Measurements from ENCODE around the gene TRIP13.
"Not testable (repeated sequence)": the region's sequence is repeated elsewhere in the genome, so short reads cannot be mapped to it uniquely, and the experiment has no call there.

Gene TRIP13

DNA sequence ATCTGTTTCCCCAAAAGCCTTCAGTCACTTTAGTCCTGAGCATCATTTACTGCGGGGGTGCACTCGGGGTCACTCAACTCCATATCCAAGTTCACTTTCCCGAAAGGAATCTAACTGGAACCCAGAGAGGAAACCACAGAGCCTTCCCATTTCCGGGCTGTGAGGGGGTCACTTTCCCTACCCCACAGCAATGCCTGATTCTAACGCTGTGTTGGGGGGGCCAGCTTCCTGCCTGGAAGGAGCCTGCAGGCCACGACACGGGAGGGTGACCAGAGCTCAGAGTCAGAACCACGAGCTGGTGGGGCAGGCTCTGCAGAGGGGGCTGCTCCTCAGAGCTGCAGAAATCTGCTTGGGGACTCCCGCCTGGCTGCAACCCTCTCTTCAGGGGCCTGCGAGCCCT is 20.4 kb upstream of the TRIP13 start:
- no peak for DNase-seq (ENCODE audit: low read depth)

DNA sequence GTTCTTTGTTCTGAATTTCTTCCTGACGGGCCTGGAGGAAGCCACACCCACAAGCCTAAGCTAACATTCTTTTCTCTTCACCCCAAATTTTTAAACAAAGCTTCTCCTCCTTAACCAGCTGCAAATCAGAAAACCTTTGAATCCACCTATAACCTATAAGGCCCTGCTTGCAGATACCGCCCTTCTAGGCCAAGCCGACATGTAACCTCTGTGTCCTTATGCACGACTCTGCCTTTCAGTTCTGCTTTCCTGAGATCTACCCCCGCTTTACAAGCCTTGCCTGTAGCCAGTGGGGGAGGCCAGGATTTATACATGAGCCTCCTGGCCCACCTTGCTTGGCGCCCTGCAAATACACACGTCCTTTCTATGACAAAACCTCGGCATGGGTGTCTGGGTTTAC is 19.4 kb upstream of the TRIP13 start:
- DNase-seq (ENCODE audit: low read depth) = no peak

DNA sequence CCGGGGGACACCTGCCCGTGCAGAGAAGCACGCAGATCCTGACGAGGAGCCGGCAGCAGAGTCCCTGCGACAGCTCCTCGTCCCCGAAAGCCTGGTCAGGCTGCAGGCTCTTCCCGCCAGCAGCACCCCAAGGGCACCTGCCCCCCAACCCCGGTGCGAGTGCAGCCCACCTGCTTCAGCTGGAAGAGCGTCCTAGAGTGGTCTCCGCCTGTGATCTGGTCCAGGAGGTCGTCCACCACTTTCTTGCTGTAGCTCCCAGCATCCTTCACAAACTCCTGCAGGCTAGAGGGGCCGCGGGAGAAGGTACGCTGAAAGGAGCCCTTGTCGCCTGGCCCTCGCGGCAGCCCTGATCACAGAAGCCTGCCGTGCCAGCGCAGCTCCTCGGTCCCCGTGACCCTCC is 16.8 kb upstream of the TRIP13 start:
- no peak for DNase-seq (ENCODE audit: low read depth)

DNA sequence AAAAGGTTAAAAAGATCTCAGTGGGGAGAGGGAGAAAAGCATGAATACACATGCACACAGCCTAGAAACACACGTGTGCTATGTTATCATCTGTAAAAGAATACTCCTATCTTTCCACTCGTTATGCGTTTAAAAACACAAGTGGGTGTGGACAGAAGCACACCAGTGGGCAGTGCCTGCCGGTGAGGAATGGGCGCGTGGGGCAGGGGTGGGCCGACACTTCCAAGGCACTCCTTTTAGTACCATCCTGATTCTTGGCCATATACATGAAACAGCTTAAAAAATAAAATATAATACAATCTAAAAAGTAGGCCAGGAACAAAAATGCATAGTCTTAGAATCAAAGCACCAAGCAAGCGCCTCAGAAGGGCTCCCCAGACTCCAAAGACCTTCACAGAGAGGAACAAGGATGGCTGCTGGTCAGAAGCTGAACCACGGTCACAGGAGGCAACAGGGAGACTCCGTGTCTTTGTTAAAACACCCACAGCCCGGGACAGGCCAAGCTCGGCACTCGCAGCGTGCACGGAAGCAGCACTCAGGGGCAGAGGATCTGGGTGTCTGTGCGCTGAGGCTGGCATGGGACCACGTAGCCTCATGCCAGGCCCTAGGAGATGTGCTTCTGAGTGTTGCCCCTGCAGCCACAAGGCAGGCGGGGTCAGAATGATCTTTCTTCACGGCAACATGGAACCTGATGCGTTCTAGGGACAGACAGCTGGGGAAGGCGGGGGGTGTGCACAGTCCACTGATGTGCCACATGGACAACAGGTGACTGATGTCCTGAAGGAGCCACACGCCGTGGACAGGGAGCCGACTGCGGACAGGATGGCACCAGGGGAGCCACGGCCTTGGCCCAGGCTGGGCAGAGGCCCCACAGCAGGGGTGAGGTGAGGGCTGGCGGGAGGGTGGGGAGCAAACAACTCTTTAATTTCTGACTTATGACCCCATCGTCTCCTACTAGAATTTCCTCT is 16.0 kb upstream of the TRIP13 start:
- DNase-seq (ENCODE audit: low read depth) = no peak

DNA sequence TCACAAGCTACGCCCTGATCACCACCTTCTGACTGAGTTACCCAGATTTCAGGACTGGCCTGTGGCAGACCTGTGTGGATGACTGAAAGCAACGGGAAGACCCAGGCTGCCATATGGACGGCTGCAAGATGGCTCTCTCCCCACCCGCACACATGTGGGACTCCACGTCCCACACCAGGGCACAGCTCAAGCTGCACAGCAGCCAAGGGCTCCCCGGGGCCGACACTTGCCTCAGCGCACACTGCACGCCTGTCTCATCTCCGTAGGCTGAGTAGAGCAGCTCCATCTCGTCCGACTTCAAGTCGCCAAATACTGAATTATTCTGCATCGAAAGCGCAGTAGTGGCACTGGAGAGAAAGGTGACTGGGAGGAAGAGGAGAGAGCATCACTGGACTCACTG is 14.6 kb upstream of the TRIP13 start:
- no peak for DNase-seq (ENCODE audit: low read depth)

DNA sequence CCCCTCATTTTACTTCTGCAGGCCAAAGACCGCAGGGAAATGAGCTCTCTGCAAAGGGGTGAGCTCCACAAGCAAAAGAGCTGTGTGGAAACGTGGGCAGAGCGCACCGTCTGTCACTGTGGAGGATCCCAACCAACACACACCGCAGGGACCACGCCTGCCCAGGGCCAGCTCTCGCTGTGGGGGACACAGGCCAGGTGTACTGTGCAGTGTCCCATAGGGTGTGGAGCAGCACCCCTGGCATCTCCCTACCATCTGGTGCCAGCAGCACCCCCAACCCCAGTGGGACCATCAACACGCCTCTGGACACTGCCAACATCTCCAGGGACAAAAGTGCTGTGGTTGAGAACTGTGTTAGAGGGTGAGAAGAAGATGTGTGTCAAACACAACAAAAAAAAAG is 14.0 kb upstream of the TRIP13 start:
- DNase-seq (ENCODE audit: low read depth) = not testable (repeated sequence)

DNA sequence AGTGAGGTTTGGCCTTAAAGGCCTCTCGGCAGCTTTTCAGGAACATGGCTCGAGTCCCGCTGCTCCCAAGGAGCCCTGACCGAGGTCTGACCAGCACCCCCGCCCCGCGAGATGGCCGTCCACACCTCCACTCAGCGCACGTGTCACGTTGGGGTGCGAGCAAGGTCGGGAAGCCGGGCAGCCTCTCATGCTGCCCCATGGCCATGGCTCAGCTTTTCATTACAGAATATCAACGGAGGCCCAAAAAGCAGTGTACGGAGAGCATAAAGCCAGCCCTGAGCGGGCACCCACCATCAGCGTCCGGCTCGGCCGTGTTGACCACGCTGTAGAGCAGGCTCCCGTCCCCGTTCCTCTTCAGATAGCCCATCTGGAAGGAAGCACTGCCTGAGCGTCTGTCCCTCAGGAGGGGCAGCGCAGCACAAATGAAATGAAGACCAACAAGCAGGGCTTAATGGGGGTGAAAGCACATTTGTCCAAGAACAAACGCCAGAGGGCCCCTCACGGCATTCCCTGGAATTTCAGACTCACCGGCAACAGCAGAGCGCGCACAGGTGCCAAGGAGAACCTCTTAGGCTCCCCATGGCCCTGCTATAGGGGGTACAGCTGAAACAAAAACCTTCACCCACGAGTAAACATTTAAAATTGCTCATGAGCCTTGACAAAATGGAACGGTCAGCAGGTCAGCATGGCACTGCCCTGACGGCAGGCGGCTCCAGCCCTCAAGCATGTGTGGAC is 11.7 kb upstream of the TRIP13 start:
- DNase-seq (ENCODE audit: low read depth) = no peak

DNA sequence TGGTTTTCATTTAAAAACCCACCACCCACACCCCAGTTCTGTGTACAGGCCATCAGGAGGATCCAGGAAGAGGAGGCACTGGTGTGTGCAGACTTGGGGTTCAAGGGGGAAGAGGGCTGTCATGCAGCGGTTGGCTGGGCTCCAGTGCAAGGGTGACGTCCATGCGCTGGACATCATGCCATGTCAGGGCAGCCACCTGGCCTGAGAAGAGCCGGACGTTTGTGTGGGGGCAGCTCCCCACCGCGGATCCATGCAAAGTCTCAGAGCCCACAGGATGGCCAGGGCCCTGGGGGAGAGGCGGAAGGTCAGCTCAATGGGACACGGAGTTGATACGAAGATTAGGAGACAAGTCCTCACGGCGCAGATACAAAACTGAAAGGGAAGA is 11.1 kb upstream of the TRIP13 start:
- DNase-seq (ENCODE audit: low read depth) = no peak

DNA sequence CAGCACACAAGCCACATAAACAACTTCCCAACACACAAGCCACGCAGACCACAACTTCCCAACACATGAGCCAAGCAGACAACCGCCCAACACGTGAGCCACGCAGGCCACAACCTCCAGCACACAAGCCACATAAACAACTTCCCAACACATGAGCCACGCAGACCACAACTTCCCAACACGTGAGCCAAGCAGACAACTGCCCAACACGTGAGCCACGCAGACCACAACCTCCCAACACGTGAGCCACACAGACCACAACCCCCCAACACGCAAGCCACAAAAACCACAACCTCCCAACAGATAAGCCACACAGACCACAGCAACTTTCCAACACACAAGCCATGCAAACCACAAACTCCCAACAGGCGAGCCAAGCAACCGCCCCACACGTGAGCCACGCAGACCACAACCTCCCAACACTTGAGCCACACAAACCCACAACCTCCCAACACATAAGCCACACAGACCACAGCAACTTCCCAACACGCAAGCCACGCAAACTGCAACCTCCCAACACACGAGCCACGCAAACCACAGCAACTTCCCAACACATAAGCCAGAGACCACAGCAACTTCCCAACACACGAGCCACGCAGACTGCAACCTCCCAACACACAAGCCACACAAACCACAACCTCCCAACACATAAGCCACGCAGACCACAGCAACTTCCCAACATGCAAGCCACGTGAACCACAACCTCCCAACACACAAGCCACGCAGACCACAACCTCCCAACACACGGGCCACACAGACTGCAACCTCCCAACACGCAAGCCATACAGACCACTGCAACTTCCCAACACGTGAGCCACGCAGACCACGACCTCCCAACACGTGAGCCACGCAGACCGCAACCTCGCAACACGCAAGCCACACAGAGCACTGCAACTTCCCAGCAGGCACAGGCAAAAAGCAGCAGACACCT is 10.2 kb upstream of the TRIP13 start:
- no peak for DNase-seq (ENCODE audit: low read depth)

DNA sequence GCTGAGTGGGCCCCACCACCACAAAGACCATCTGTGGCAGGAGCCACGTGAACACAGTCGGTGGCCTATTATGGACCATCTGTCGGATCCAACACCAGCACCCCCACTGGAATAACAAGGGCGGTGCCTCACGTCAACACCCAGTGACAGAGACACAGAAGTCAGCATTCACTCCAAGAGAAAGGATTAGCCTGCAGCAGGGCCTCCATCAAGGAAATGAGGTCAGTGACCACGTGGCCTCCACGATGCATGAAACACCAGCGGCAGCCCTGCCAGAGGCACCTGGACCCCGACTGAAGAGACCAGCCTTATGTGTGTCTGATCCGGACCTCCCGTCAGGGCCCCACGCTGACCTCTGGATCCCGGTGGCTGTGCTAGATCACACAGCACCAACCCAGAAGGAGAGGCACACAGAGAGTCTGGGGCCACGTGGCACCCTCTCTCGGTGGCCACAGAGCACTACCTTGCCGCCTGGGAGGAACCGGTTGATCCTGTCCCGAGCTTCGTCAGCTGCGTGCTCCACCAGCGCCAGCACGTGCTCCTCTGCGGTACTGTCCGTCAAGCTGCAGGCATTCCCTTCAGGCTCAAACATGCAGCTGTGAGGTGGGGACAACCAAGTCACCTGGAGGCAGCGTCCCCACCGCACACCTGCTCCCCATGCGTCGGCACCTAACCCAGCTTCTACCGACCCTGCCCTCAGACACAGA is 9.1 kb upstream of the TRIP13 start:
- DNase-seq (ENCODE audit: low read depth) = no peak

DNA sequence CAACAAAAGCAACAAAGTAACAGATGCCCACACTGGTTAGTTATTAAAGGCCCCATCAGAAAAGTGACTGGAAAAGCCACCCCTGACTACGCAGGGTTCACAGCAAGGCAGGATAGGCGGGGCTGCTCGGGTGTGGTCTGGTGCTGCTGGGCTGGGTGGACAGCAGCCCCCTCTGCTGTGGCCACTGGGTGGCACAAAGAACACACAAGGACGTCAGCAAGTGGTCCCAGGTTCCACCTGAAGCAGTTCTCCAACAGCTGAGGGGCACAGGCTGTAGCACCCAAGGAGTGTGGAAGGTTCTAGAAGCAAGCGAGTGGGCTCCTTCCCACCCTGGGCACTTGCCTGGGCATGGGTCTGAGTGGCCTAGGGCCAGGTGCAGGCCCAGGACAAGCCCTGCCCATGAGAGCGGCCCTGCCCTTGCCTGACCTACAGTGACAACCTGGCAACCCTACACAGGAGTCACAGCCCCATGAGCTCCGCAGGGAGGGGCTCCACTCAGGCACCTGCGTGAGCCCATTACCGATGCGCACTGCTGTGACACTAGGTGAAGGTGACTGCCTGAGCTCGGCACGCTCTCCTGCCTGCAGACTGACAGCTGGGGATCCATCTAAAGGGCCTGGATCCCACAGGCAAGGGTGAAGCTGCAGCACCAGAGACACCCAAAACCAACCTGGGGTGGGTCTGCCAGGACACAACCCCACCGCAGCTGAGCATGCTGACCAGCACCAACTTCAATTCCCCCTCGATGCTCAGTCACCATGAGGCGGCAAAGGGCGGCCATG is 8.1 kb upstream of the TRIP13 start:
- no peak for DNase-seq (ENCODE audit: low read depth)

DNA sequence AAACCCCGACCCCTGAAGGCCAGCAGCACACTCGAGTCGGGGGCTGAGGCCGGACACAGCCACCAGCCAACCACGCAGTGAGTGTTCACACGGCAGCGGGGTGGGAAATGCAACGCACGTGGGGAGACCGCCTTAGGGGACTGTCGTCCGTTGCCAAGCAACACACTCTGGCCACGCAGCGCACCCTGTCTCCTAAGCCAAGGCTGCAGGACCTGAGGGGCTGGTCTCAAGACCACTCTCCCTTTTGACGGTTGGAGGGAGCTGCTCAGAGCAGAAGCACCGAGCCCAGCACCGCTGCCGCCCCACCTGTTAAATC is 7.6 kb upstream of the TRIP13 start:
- DNase-seq (ENCODE audit: low read depth) = no peak

DNA sequence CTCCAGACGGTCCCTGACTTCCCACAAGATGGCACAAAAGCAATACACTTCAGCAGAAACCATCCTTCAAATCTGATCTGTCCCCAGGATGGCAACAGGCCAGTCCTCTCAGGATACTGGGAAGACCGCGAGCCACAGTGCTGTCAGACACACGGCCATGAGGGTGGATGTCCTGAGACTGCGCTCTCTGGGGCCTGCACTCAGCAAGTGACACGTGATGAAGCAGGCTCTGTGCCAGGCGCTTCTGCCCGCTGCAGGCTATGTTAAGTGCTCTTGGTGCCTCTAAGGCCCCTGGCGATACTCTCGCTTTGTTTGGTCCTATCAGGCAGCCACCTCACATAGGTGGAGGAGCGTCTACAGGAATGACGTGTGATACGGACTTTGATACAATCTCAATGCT is 7.2 kb upstream of the TRIP13 start:
- no peak for DNase-seq (ENCODE audit: low read depth)

DNA sequence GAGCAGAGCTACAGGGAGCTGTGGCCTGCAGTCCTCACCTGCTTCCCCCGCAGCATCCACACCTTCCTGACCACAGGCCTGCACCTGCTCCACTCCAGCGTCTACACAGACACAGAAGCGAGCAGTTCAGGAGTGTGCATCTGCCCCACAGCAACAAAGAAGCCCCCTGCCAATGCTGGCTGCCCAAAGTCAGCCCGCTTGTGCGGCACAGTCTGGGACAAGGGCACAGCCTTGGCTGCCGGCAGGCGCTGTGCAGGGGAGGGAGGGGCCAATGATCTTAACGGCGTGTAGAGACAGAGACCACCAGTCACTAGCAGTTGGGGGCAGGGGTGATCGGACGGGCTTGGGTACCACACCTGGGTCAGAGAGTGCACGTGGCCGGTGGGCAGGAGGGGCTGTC is 6.6 kb upstream of the TRIP13 start:
- DNase-seq (ENCODE audit: low read depth) = no peak

DNA sequence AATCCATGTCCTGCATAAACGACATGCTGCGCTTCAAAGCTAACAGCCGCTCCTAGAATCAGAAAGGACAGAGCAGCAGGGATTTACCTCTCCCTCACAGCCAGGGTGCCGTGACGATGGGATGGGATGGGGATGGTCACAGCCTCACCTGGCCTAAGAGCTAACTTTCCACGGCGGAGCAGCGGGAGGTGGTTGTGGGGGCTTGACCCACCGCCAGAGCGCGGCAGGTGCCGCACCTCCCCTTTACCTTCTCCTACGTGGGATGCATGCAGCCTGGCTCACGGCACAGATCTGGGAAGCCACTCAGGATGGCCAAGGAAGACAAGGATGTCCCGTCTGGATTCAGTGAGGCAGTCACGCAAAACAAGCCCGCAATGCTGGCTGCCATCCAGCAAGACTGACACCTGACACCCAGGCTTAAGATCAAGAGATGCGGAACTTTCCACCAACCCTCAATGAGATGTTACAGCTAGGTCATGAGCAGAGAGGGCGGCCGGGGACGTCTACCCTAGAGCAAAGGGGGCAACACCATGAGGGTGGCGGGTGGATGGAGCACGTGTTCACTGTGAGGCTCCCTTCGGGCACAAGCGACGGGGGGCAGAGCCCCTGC is 5.9 kb upstream of the TRIP13 start:
- DNase-seq (ENCODE audit: low read depth) = no peak

DNA sequence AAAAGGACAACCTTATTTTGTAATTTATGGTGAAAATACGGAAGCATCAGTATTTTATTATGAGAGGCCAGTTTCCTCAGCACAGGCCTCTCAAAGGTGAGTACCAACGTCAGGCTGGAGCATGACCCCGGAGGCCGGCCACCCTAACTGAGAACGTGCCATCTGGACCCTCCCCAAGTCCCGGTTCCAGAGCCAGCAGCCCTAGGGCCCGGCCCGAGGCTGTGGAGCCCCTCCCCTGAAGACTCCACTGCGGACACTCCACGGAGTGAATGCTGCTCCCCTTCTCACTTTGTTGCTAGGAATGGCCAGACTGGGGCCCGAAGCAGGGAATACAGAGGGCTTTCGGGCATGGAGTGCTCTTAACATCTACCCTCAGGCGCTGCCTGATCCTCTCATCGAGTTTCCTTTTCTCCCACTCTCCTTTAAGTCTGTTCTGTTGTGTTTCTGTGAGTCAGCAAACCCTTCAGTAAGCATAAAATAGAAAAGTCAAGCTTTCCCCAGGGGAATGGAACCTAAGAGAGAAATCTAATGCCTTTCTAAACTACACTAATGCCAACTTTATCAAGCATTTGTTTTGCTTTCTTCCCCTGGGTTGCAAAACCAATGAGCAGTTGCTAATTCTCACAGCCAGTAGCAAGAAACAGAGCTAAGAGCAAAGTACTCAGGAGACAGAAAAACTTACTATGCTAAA is 4.6 kb upstream of the TRIP13 start:
- no peak for DNase-seq (ENCODE audit: low read depth)

DNA sequence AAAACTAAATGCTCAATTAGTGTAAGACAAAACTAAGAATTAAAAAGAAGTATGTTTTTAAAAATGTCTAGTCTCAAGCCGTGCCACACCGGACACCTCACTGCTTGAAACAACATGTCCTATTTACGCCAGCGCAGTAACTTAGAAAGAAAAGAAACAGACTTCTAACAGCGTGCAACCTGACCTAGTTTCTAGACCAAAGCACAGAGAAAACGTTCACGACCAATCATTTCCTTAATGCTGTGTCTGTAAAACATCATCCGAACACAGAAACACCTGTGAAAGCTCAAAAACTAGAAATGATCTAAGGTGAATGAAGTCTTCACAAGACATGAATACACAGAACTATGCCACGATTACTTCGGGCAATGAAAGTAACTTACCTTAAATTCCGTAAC is 4.0 kb upstream of the TRIP13 start:
- no peak for DNase-seq (ENCODE audit: low read depth)

DNA sequence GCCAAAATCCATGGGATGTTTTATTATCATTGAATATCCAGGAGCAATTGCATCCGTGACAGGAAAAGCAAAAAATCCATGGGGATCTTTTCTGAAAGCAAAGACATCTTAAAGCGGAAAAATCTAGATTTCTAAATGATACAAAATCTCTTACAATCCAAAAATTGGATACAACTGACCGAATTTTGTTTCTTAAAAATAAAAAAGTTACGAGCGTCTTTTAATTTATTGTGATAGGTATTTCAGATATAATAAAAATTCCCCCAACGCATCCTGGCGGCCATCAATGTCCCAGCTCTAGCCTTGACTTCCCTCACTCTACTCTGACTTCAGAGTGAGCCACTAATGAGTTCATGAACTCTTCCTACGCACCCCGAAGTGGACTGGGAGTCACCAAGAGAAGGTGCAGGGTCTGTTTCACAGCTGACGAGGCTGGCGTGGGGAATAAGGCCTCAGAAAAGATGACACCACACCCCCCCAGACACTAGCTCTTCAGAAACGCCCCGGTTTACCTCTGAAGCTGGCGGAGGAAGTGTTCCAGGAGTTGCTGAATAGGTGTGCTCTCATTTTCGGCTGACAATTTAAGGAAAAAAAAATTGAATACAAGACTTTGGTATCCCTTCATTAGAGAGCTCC is 3.5 kb upstream of the TRIP13 start:
- DNase-seq (ENCODE audit: low read depth) = no peak

DNA sequence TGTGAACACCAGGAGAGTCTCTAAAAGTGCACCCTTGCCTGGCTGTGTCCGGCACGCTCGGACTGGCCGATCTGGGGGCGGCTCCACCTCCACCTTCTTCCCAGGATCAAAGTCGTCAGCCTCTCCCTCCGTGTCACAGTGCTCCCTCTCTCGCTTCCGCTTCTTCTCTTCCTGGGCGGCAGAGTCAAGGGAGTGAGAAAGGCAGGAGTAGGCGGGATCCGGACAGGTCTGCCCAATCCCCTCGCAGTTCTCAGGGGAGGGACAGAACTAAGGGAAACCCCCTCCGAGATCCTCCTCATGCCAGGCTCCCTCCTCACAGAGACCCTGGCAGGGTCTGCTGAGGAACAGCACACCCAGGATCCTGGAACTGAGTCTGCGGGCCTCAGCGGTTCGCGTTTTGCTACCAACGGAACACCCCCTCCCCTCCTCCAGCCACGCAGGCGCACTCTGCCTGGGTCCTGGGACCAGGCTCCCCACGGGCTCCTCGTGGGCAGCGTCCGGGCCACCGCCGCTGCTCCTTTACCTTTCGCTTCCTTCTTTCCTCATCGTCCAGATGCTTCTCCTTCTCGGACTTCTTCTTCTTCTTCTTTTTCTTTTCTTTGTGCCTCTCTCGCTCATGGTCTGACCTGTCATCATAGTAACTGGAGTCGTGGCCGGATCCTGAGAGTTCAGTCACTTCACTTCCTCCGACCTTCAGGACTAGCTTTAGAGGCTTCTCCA is 1.4 kb upstream of the TRIP13 start:
- DNase-seq (ENCODE audit: low read depth) = no peak
